ENCODE results near the gene UPK3B.
"Not testable (repeated sequence)": the region's sequence is repeated elsewhere in the genome, so short reads cannot be mapped to it uniquely, and the experiment has no call there.

- TF ChIP-seq, protein P1, sequence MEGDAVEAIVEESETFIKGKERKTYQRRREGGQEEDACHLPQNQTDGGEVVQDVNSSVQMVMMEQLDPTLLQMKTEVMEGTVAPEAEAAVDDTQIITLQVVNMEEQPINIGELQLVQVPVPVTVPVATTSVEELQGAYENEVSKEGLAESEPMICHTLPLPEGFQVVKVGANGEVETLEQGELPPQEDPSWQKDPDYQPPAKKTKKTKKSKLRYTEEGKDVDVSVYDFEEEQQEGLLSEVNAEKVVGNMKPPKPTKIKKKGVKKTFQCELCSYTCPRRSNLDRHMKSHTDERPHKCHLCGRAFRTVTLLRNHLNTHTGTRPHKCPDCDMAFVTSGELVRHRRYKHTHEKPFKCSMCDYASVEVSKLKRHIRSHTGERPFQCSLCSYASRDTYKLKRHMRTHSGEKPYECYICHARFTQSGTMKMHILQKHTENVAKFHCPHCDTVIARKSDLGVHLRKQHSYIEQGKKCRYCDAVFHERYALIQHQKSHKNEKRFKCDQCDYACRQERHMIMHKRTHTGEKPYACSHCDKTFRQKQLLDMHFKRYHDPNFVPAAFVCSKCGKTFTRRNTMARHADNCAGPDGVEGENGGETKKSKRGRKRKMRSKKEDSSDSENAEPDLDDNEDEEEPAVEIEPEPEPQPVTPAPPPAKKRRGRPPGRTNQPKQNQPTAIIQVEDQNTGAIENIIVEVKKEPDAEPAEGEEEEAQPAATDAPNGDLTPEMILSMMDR (conservative IDR thresholded peaks at IDR 0.05 in 1 of 2, IDR thresholded peaks at IDR 0.05 in 1 of 2; ENCODE audit: extremely low read depth in 1 of 2, insufficient read depth in 1 of 2, low read depth in 1 of 2, low read length in 2 of 2): not testable (repeated sequence)
- TF ChIP-seq EZH2 (IDR thresholded peaks at IDR 0.05; ENCODE audit: borderline replicate concordance, low read length): not testable (repeated sequence)
Measured at GRCh38 chr7:76495717-76496116, 14.6 kb upstream of the UPK3B start.

Measured in mammary epithelial cell (primary cell).